HEK293 (cell line): ENCODE results near the gene GBA2.

ENCODE experiments used
- GLIS1 ChIP-seq: fragments of 450-650 bp; formaldehyde crosslinking; IDR thresholded peaks from 2 replicates; pipeline ENCODE4 v1.5.1; 2016; ENCODE audit warnings: missing biosample characterization, missing genetic modification characterization
- HOXD13 ChIP-seq: sonication (generic); formaldehyde crosslinking; IDR thresholded peaks from 2 replicates; pipeline ENCODE4 v1.8.0; 2022; ENCODE audit warnings: missing genetic modification reagents, borderline replicate concordance
- KLF16 ChIP-seq: fragments of 450-650 bp; formaldehyde crosslinking; IDR thresholded peaks from 2 replicates; pipeline ENCODE4 v1.5.1; 2017; ENCODE audit warnings: missing biosample characterization, missing genetic modification characterization
- OSR2 ChIP-seq: fragments of 450-650 bp; formaldehyde crosslinking; IDR thresholded peaks from 2 replicates; pipeline ENCODE4 v1.5.1; 2016; ENCODE audit warnings: missing biosample characterization, missing genetic modification characterization
- REPIN1 ChIP-seq: fragments of 450-650 bp; formaldehyde crosslinking; IDR thresholded peaks from 2 replicates; pipeline ENCODE4 v1.5.1; 2017; ENCODE audit warnings: missing biosample characterization, missing genetic modification characterization, low read depth
- ZFHX2 ChIP-seq: fragments of 450-650 bp; formaldehyde crosslinking; conservative IDR thresholded peaks from 2 replicates; pipeline ENCODE4 v1.5.1; 2016; ENCODE audit warnings: missing biosample characterization, missing genetic modification characterization
- ZNF16 ChIP-seq: fragments of 450-650 bp; formaldehyde crosslinking; IDR thresholded peaks from 2 replicates; pipeline ENCODE4 v1.5.1; 2016; ENCODE audit warnings: low read depth, missing biosample characterization, missing genetic modification characterization
- ZNF174 ChIP-seq: fragments of 450-650 bp; formaldehyde crosslinking; IDR thresholded peaks from 2 replicates; pipeline ENCODE4 v1.5.0; 2017; ENCODE audit warnings: missing biosample characterization, mild to moderate bottlenecking, missing genetic modification characterization
- ZNF19 ChIP-seq: fragments of 450-650 bp; formaldehyde crosslinking; IDR thresholded peaks from 2 replicates; pipeline ENCODE4; 2016; ENCODE audit warnings: missing biosample characterization, missing genetic modification characterization, low read depth
- ZNF23 ChIP-seq: fragments of 450-650 bp; formaldehyde crosslinking; IDR thresholded peaks from 2 replicates; pipeline ENCODE4 v1.5.1; 2016; ENCODE audit warnings: missing biosample characterization, missing genetic modification characterization, borderline replicate concordance
- ZNF248 ChIP-seq: fragments of 450-650 bp; formaldehyde crosslinking; IDR thresholded peaks from 2 replicates; pipeline ENCODE4 v1.5.1; 2017; ENCODE audit warnings: missing biosample characterization, missing genetic modification characterization
- ZNF266 ChIP-seq: fragments of 450-650 bp; formaldehyde crosslinking; IDR thresholded peaks from 2 replicates; pipeline ENCODE4 v1.5.1; 2016; ENCODE audit warnings: missing biosample characterization, missing genetic modification characterization, low read depth
- ZNF302 ChIP-seq: fragments of 450-650 bp; formaldehyde crosslinking; IDR thresholded peaks from 2 replicates; pipeline ENCODE4 v1.5.1; 2016; ENCODE audit warnings: missing biosample characterization, missing genetic modification characterization, low read depth
- ZNF311 ChIP-seq: fragments of 450-650 bp; formaldehyde crosslinking; IDR thresholded peaks from 2 replicates; pipeline ENCODE4 v1.5.1; 2017; ENCODE audit warnings: missing biosample characterization, missing genetic modification characterization, borderline replicate concordance
- ZNF335 ChIP-seq: fragments of 450-650 bp; formaldehyde crosslinking; conservative IDR thresholded peaks from 2 replicates; pipeline ENCODE4 v1.5.1; 2016; ENCODE audit warnings: missing biosample characterization, missing genetic modification characterization
- ZNF341 ChIP-seq: fragments of 450-650 bp; formaldehyde crosslinking; IDR thresholded peaks from 2 replicates; pipeline ENCODE4; 2016; ENCODE audit warnings: low read depth, missing biosample characterization, missing genetic modification characterization
- ZNF501 ChIP-seq: fragments of 450-650 bp; formaldehyde crosslinking; IDR thresholded peaks from 2 replicates; pipeline ENCODE4 v1.5.1; 2016; ENCODE audit warnings: missing biosample characterization, missing genetic modification characterization
- ZNF521 ChIP-seq: fragments of 450-650 bp; formaldehyde crosslinking; IDR thresholded peaks from 2 replicates; pipeline ENCODE4 v1.5.1; 2017; ENCODE audit warnings: missing biosample characterization, mild to moderate bottlenecking, missing genetic modification characterization
- ZNF549 ChIP-seq: fragments of 450-650 bp; IDR thresholded peaks from 2 replicates; pipeline ENCODE4 v1.5.1; 2018; ENCODE audit warnings: missing biosample characterization, missing genetic modification characterization, mild to moderate bottlenecking, inconsistent platforms, moderate library complexity
- ZNF629 ChIP-seq: fragments of 450-650 bp; formaldehyde crosslinking; IDR thresholded peaks from 2 replicates; pipeline ENCODE4 v1.5.1; 2017; ENCODE audit warnings: missing biosample characterization, missing genetic modification characterization
- ZNF664 ChIP-seq: fragments of 450-650 bp; formaldehyde crosslinking; IDR thresholded peaks from 2 replicates; pipeline ENCODE4 v1.5.1; 2016; ENCODE audit warnings: missing biosample characterization, missing genetic modification characterization
- ZNF670 ChIP-seq: fragments of 450-650 bp; formaldehyde crosslinking; IDR thresholded peaks from 2 replicates; pipeline ENCODE4 v1.5.1; 2016; ENCODE audit warnings: missing biosample characterization, missing genetic modification characterization, low read depth
- ZNF768 ChIP-seq: fragments of 450-650 bp; formaldehyde crosslinking; IDR thresholded peaks from 2 replicates; pipeline ENCODE4 v1.5.1; 2018; ENCODE audit warnings: missing biosample characterization, mild to moderate bottlenecking, missing genetic modification characterization
- ZNF776 ChIP-seq: fragments of 450-650 bp; formaldehyde crosslinking; IDR thresholded peaks from 2 replicates; pipeline ENCODE4 v1.5.0; 2017; ENCODE audit warnings: missing biosample characterization, missing genetic modification characterization, borderline replicate concordance
- ZSCAN30 ChIP-seq: fragments of 450-650 bp; IDR thresholded peaks from 2 replicates; pipeline ENCODE4 v1.5.1; 2018; ENCODE audit warnings: missing biosample characterization, mild to moderate bottlenecking, missing genetic modification characterization, moderate library complexity
- ZXDB ChIP-seq: fragments of 450-650 bp; formaldehyde crosslinking; IDR thresholded peaks from 2 replicates; pipeline ENCODE4 v1.5.1; 2016; ENCODE audit warnings: missing biosample characterization, missing genetic modification characterization
- TF ChIP-seq, protein P1 (sequence below): fragments of 450-650 bp; formaldehyde crosslinking; IDR thresholded peaks from 2 replicates; pipeline ENCODE4 v1.5.1; 2017; ENCODE audit warnings: missing biosample characterization, missing genetic modification characterization
- TF ChIP-seq, protein P2 (sequence below): fragments of 450-650 bp; formaldehyde crosslinking; IDR thresholded peaks from 2 replicates; pipeline ENCODE4 v1.5.1; 2016; ENCODE audit warnings: missing biosample characterization, missing genetic modification characterization
- TF ChIP-seq, protein P3 (sequence below): fragments of 450-650 bp; formaldehyde crosslinking; IDR thresholded peaks from 2 replicates; pipeline ENCODE4 v1.5.1; 2016; ENCODE audit warnings: missing biosample characterization, missing genetic modification characterization
- TF ChIP-seq, protein P4 (sequence below): fragments of 450-650 bp; formaldehyde crosslinking; IDR thresholded peaks from 2 replicates; pipeline ENCODE4 v1.5.1; 2016; ENCODE audit warnings: missing biosample characterization, missing genetic modification characterization
- TF ChIP-seq, protein P5 (sequence below): fragments of 450-650 bp; formaldehyde crosslinking; IDR thresholded peaks from 2 replicates; pipeline ENCODE4 v1.5.1; 2016; ENCODE audit warnings: missing biosample characterization, missing genetic modification characterization

Gene GBA2

DNA sequence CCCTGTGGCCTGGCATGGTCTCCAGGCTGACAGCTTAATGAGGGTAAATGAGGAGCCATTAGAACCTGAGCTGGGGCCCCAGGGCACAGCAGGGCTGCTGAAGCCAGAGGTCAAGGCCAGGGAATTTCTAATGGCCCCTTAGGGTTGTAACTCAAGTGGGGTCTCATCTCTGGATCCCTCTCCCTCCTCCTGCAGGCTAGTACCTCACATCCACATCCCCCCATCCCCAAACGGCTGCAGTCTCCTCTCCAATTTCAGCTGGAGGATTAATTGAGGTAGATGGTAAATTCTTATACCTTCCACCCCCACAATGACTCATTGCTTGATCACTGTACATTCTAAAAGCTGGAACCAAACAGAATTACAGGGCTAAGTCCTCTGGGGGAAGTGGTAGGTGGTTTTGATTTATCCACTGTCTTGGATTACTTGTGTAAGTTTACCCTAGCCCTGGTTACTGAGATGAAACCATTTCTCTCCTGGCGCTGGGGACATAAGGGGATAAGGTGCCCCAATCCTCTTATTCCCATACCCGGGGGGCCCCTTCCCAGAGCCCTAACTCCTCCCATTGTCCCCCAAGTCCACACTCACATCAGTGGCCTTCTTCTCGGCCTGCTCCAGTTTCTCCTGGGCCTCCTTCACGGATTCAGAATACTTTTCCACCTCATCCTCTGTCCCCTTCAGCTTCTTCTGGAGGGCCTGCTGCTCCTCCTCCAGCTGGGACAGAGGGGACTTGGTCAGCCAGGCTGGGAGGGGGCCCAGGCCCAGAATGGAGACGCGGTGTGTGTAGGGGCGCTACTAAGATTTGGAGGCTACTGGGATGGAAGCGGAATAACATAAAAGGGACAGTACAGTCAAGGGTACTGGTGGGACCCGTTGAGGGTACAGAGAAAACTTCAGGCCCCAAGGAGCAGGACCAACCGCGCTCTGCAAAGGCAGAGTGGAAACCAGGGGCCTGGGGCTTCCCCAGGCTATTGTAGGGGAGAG lies 60.2 kb downstream of the GBA2 start (continued):
- TF ChIP-seq ZNF629 (peak; percentile 19; the same call in 1 of the 2 replicates), ZNF266 (no peak), ZNF16 (tag by site-specific recombination) (no peak), ZFHX2 (tag by site-specific recombination) (peak; percentile 80), ZNF341 (tag by site-specific recombination) (no peak), ZNF302 (tag by site-specific recombination) (no peak), ZNF549 (tag by site-specific recombination) (no peak), ZNF335 (tag by site-specific recombination) (no peak), ZNF664 (tag by site-specific recombination) (peak; percentile 67), ZNF501 (tag by site-specific recombination) (no peak), ZNF776 (tag by site-specific recombination) (no peak), ZSCAN30 (tag by site-specific recombination) (no peak), GLIS1 (no peak), ZNF174 (tag by site-specific recombination) (no peak), KLF16 (no peak), REPIN1 (no peak), ZNF23 (tag by site-specific recombination) (no peak), HOXD13 (no peak), ZNF521 (tag by site-specific recombination) (no peak), ZNF248 (no peak), ZNF768 (tag by site-specific recombination) (no peak), OSR2 (0 out of 2 replicates have a peak, but pooled peaks have one; percentile 10), ZXDB (tag by site-specific recombination) (no peak), ZNF670 (tag by site-specific recombination) (no peak), ZNF311 (tag by site-specific recombination) (no peak), ZNF19 (tag by site-specific recombination) (no peak)
- TF ChIP-seq, protein P1, sequence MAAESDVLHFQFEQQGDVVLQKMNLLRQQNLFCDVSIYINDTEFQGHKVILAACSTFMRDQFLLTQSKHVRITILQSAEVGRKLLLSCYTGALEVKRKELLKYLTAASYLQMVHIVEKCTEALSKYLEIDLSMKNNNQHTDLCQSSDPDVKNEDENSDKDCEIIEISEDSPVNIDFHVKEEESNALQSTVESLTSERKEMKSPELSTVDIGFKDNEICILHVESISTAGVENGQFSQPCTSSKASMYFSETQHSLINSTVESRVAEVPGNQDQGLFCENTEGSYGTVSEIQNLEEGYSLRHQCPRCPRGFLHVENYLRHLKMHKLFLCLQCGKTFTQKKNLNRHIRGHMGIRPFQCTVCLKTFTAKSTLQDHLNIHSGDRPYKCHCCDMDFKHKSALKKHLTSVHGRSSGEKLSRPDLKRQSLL (tag by site-specific recombination) = no peak
- TF ChIP-seq, protein P2, sequence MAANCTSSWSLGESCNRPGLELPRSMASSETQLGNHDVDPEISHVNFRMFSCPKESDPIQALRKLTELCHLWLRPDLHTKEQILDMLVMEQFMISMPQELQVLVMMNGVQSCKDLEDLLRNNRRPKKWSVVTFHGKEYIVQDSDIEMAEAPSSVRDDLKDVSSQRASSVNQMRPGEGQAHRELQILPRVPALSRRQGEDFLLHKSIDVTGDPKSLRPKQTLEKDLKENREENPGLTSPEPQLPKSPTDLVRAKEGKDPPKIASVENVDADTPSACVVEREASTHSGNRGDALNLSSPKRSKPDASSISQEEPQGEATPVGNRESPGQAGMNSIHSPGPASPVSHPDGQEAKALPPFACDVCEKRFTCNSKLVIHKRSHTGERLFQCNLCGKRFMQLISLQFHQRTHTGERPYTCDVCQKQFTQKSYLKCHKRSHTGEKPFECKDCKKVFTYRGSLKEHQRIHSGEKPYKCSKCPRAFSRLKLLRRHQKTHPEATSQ = no peak
- TF ChIP-seq, protein P3, sequence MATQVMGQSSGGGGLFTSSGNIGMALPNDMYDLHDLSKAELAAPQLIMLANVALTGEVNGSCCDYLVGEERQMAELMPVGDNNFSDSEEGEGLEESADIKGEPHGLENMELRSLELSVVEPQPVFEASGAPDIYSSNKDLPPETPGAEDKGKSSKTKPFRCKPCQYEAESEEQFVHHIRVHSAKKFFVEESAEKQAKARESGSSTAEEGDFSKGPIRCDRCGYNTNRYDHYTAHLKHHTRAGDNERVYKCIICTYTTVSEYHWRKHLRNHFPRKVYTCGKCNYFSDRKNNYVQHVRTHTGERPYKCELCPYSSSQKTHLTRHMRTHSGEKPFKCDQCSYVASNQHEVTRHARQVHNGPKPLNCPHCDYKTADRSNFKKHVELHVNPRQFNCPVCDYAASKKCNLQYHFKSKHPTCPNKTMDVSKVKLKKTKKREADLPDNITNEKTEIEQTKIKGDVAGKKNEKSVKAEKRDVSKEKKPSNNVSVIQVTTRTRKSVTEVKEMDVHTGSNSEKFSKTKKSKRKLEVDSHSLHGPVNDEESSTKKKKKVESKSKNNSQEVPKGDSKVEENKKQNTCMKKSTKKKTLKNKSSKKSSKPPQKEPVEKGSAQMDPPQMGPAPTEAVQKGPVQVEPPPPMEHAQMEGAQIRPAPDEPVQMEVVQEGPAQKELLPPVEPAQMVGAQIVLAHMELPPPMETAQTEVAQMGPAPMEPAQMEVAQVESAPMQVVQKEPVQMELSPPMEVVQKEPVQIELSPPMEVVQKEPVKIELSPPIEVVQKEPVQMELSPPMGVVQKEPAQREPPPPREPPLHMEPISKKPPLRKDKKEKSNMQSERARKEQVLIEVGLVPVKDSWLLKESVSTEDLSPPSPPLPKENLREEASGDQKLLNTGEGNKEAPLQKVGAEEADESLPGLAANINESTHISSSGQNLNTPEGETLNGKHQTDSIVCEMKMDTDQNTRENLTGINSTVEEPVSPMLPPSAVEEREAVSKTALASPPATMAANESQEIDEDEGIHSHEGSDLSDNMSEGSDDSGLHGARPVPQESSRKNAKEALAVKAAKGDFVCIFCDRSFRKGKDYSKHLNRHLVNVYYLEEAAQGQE (tag by site-specific recombination) = no peak
- TF ChIP-seq, protein P4, sequence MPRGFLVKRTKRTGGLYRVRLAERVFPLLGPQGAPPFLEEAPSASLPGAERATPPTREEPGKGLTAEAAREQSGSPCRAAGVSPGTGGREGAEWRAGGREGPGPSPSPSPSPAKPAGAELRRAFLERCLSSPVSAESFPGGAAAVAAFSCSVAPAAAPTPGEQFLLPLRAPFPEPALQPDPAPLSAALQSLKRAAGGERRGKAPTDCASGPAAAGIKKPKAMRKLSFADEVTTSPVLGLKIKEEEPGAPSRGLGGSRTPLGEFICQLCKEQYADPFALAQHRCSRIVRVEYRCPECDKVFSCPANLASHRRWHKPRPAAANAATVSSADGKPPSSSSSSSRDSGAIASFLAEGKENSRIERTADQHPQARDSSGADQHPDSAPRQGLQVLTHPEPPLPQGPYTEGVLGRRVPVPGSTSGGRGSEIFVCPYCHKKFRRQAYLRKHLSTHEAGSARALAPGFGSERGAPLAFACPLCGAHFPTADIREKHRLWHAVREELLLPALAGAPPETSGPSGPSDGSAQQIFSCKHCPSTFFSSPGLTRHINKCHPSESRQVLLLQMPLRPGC = peak; percentile 64
- TF ChIP-seq, protein P5, sequence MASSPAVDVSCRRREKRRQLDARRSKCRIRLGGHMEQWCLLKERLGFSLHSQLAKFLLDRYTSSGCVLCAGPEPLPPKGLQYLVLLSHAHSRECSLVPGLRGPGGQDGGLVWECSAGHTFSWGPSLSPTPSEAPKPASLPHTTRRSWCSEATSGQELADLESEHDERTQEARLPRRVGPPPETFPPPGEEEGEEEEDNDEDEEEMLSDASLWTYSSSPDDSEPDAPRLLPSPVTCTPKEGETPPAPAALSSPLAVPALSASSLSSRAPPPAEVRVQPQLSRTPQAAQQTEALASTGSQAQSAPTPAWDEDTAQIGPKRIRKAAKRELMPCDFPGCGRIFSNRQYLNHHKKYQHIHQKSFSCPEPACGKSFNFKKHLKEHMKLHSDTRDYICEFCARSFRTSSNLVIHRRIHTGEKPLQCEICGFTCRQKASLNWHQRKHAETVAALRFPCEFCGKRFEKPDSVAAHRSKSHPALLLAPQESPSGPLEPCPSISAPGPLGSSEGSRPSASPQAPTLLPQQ = peak; percentile 50
